Fibroblast of skin of left quadriceps (primary cell): ENCODE results near the gene TRIM72.
"Not testable (repeated sequence)": the region's sequence is repeated elsewhere in the genome, so short reads cannot be mapped to it uniquely, and the experiment has no call there.

Source experiments
- DNase-seq, 2 experiments: peaks; one replicate each; pipeline ENCODE4 v3.0.0-alpha.2; 2013; ENCODE audit warnings: low read depth in 2 of 2

The TRIM72 gene

GRCh38 chr16:31213877-31214707 is at the start of gene TRIM72:
Gene TRIM72, plus strand, starts transcription at chr16:31214119. Its CDS starts 620 bp downstream, at chr16:31214739.
- no peak for DNase-seq

GRCh38 chr16:31167315-31167714 is 46.6 kb upstream of the TRIM72 start:
- no peak for DNase-seq

GRCh38 chr16:31168848-31169247 is 45.1 kb upstream of the TRIM72 start:
- no peak for DNase-seq

- not testable (repeated sequence) for DNase-seq
Measured at GRCh38 chr16:31170048-31170447, 43.9 kb upstream of the TRIM72 start.

- no peak for DNase-seq
Measured at GRCh38 chr16:31177136-31177535, 36.8 kb upstream of the TRIM72 start.

GRCh38 chr16:31179219-31179746 is 34.6 kb upstream of the TRIM72 start:
- DNase-seq = no peak

- peak; percentile 71 to 75 for DNase-seq
Measured at GRCh38 chr16:31179747-31180459, 34.0 kb upstream of the TRIM72 start, which contains the start of gene FUS. Gene FUS, plus strand, starts transcription at chr16:31180139. Its CDS starts 76 bp downstream, at chr16:31180215.

- DNase-seq = no peak
Measured at GRCh38 chr16:31181102-31181830, 32.7 kb upstream of the TRIM72 start.

- DNase-seq = no peak
Measured at GRCh38 chr16:31182391-31182790, 31.5 kb upstream of the TRIM72 start.

GRCh38 chr16:31183432-31184428 is 30.2 kb upstream of the TRIM72 start:
- no peak for DNase-seq

- DNase-seq = no peak
Measured at GRCh38 chr16:31184888-31185287, 29.0 kb upstream of the TRIM72 start.

GRCh38 chr16:31185339-31185738 is 28.6 kb upstream of the TRIM72 start:
- no peak for DNase-seq

GRCh38 chr16:31186176-31186575 is 27.7 kb upstream of the TRIM72 start:
- DNase-seq = no peak

GRCh38 chr16:31186930-31187807 is 26.8 kb upstream of the TRIM72 start:
- no peak for DNase-seq

- no peak for DNase-seq
Measured at GRCh38 chr16:31187808-31188189, 26.1 kb upstream of the TRIM72 start.

GRCh38 chr16:31188450-31189411 is 25.2 kb upstream of the TRIM72 start:
- DNase-seq = no peak

- DNase-seq = no peak
Measured at GRCh38 chr16:31189412-31189778, 24.5 kb upstream of the TRIM72 start.

- DNase-seq = no peak
Measured at GRCh38 chr16:31190061-31190460, 23.9 kb upstream of the TRIM72 start.
